CD4-positive, alpha-beta memory T cell (primary cell): Measurements from ENCODE around the gene NFATC3. TPM values are rescaled to one million over a fixed set of nuclear protein-coding genes. Genes with fewer than 3 reads are reported as not detected.

Experiments
- CTCF ChIA-PET: fragments of 350-600 bp; sonication (Branson Sonifier 250); formaldehyde crosslinking; loops from one replicate; lab custom pipeline; 2021; ENCODE audit warnings: inconsistent platforms; ENCODE audit not compliant: partially characterized antibody; lab: Charles Lee
- POLR2A ChIA-PET: fragments of 350-600 bp; sonication (Branson Sonifier 250); formaldehyde crosslinking; loops from one replicate; lab custom pipeline; 2021; ENCODE audit not compliant: partially characterized antibody; lab: Charles Lee
- DNase-seq, 5 donors: peaks; one replicate each; pipeline versions ENCODE4 v3.0.0 to v3.0.0-alpha.2; 2020 to 2022; ENCODE audit warnings: mixed read lengths in 1 of 5
- H3K27ac ChIP-seq: one replicate; pipeline ENCODE4 v1.7.0; 2013; ENCODE audit warnings: low read depth, low read length
- H3K27me3 ChIP-seq: 2 replicates; pipeline ENCODE4 v1.7.0; 2013; ENCODE audit warnings: mild to moderate bottlenecking, low read length, moderate library complexity; ENCODE audit not compliant: insufficient read depth
- H3K36me3 ChIP-seq: 2 replicates; pipeline ENCODE4 v1.7.0; 2013; ENCODE audit warnings: mild to moderate bottlenecking, low read length, moderate library complexity; ENCODE audit not compliant: insufficient read depth
- H3K4me1 ChIP-seq: 2 replicates; pipeline ENCODE4 v1.7.0; 2013; ENCODE audit warnings: mild to moderate bottlenecking, low read length, moderate library complexity; ENCODE audit not compliant: insufficient read depth
- H3K4me3 ChIP-seq, 2 donors: one replicate each; pipeline ENCODE4 v1.7.0; 2013; ENCODE audit warnings: low read length in 2 of 2, mild to moderate bottlenecking in 1 of 2
- H3K9me3 ChIP-seq, 2 donors: one replicate each; pipeline ENCODE4 v1.7.0; 2013; ENCODE audit warnings: low read length in 2 of 2, control low read depth in 1 of 2; ENCODE audit not compliant: control insufficient read depth in 1 of 2
- H3K27ac Mint-ChIP-seq, 7 donors: one replicate each; pipeline ENCODE4 v1.8.0; 2020 to 2021; ENCODE audit warnings: mixed read lengths in 7 of 7, mild to moderate bottlenecking in 6 of 7, inconsistent platforms in 3 of 7, moderate library complexity in 3 of 7
- H3K27me3 Mint-ChIP-seq, 2 donors: one replicate each; pipeline ENCODE4 v1.8.0; 2020 to 2021; ENCODE audit warnings: mixed read lengths in 2 of 2
- H3K36me3 Mint-ChIP-seq, 2 donors: one replicate each; pipeline ENCODE4 v1.8.0; 2020 to 2021; ENCODE audit warnings: mixed read lengths in 2 of 2, inconsistent platforms in 1 of 2, mild to moderate bottlenecking in 1 of 2
- H3K4me1 Mint-ChIP-seq, 4 donors: one replicate each; pipeline ENCODE4 v1.8.0; 2020 to 2021; ENCODE audit warnings: mixed read lengths in 4 of 4, mild to moderate bottlenecking in 1 of 4
- H3K4me3 Mint-ChIP-seq, 8 donors: one replicate each; pipeline ENCODE4 v1.8.0; 2020 to 2021; ENCODE audit warnings: mixed read lengths in 8 of 8, mild to moderate bottlenecking in 7 of 8, moderate library complexity in 6 of 8, inconsistent platforms in 3 of 8
- H3K9me3 Mint-ChIP-seq, 8 donors: one replicate each; pipeline ENCODE4 v1.8.0; 2020 to 2021; ENCODE audit warnings: mixed read lengths in 8 of 8, mild to moderate bottlenecking in 5 of 8, inconsistent platforms in 3 of 8, moderate library complexity in 1 of 8
- intact Hi-C: fragments of 100-400 bp; cut with micrococcal nuclease; formaldehyde crosslinking; loops from one replicate; pipeline ENCODE4 v1.15.1; 2023
- polyA plus RNA-seq, 2 donors: library from polyadenylated mRNA; unstranded; fragments of 300-500 nt; fragmentation: Illumina TruSeq; gene quantifications; one replicate each; pipeline ENCODE4 v1.2.3, GENCODE V29; 2021
- total RNA-seq, 2 experiments: library from RNA; stranded (reverse); gene quantifications; one replicate each; pipeline ENCODE4 v1.2.3, GENCODE V29; 2021

NFATC3 gene
- total and polyA plus RNA-seq, 4 experiments from 2014 or later, result 76.5 to 134 (median 111) TPM

DNA sequence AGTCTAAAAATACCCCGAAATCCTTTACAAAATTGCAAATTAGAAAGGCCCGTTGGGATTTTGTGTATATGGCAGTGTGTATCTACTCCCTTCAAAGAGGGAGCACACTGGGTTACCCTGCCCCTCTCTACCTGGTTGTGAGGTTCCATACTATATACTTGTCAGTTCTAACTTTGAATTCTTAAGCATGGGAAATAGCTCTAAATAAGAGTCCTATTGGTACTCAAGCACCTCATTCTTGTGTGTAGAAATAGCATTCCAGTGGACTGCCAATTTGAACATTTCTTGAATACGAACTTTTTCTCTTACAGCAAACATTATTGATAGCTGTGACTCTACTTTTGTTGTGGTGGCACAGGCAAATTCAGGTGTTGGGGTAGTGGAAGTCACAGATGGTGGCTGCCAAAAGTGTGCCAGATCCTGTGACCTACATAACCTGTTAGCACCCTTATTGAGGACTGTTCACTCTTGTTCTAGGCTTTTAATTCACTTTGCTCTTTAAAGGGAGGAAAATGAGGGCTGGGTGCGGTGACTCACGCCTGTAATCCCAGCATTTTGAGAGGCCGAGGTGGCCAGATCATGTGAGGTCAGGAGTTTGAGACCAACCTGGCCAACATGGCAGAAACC is 134.7 kb downstream of the NFATC3 start:
- Histone ChIP-seq H3K4me1 (peaks cover 3% of the 10 kb centered on the region), H3K36me3 (peaks cover 25% of the 10 kb centered on the region), H3K4me3 (no peak overlapping the region), H3K27me3 (no peaks in the 10 kb centered on the region), H3K9me3 (no peaks in the 10 kb centered on the region), H3K27ac (no peak overlapping the region)
- no peaks in the 10 kb centered on the region for H3K27me3 Mint-ChIP-seq
- peak overlapping the region in 3 of 7 donors; percentile 55 to 87 (median 63) for H3K27ac Mint-ChIP-seq
- intact Hi-C loops, result no loop called here
- H3K4me3 Mint-ChIP-seq, result peak overlapping the region in 1 of 8 donors; percentile 15
- ChIA-PET CTCF (interaction anchor here (0.9 to 1.2 kb wide), 3 partner anchors 10 to 126 kb away, joined by 3 to 4 read pairs (median 3); no protein-coding TSS in a partner anchor), POLR2A (interaction anchor here (0.9 to 1.2 kb wide), 2 partner anchors 8 to 221 kb away, joined by 3 read pairs; partner anchors contain the start of gene DPEP2)
- peaks cover 25 to 47% of the 10 kb centered on the region in 2 donors for H3K36me3 Mint-ChIP-seq
- no peaks in the 10 kb centered on the region for H3K9me3 Mint-ChIP-seq
- DNase-seq, result no peak
- peaks cover 8 to 20% (median 13%) of the 10 kb centered on the region in 4 donors for H3K4me1 Mint-ChIP-seq

- peak overlapping the region in 5 of 7 donors; percentile 43 to 68 (median 57) for H3K27ac Mint-ChIP-seq
- Histone ChIP-seq H3K4me1 (peaks cover 24% of the 10 kb centered on the region), H3K4me3 (no peak overlapping the region), H3K36me3 (peaks cover 21% of the 10 kb centered on the region), H3K27ac (no peak overlapping the region), H3K9me3 (no peaks in the 10 kb centered on the region), H3K27me3 (no peaks in the 10 kb centered on the region)
- DNase-seq, result no peak
- intact Hi-C loops, result no loop called here
- H3K27me3 Mint-ChIP-seq, result no peaks in the 10 kb centered on the region
- H3K9me3 Mint-ChIP-seq, result no peaks in the 10 kb centered on the region
- CTCF ChIA-PET, result interaction anchor here (2.0 kb wide), 1 partner anchor 130 kb away, joined by 4 read pairs; no protein-coding TSS in a partner anchor
- H3K4me3 Mint-ChIP-seq, result no peak overlapping the region
- peaks cover 15 to 52% of the 10 kb centered on the region in 2 donors for H3K36me3 Mint-ChIP-seq
- H3K4me1 Mint-ChIP-seq, result peaks cover 15 to 39% (median 27%) of the 10 kb centered on the region in 4 donors
- POLR2A ChIA-PET, result interaction anchor here (0.7 kb wide), 1 partner anchor 15 kb away, joined by 4 read pairs; no protein-coding TSS in a partner anchor
Observed at GRCh38 chr16:68223072-68223471, 137.9 kb downstream of the NFATC3 start.

GRCh38 chr16:68226116-68226515 is 140.9 kb downstream of the NFATC3 start:
- no peaks in the 10 kb centered on the region for H3K9me3 Mint-ChIP-seq
- H3K4me1 Mint-ChIP-seq, result peaks cover 22 to 41% (median 31%) of the 10 kb centered on the region in 4 donors

DNA sequence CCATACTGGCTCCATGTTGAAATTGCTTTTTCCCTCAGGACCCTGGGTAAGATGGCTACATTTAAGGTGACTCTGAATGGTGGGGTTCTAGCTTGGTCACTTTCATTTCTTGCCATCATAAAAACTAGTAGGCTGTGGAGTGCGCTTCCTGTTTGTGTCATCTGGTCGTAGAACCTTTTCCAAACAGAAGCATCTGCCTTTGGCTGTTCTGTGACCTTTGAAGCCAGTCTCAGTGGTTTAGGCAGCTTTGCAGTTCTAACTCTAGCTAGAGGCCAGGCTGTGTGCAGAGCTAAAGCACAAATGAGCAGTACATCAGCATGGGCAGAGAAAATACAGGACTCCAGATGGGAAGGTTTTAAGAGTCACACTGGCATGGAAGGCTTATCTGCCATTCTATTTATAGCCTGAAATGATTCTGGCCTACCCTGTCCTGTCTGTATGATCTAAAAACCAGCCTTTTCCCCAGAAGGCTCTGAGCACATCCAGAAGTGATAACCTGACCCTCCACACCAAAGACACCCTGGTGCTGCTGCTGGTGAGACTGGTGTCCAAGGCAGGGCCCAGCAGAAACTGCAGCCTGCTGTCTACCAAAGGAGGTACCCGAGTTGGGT is 142.1 kb downstream of the NFATC3 start:
- peaks cover 3 to 46% of the 10 kb centered on the region in 2 donors for H3K36me3 Mint-ChIP-seq
- H3K9me3 Mint-ChIP-seq, result no peaks in the 10 kb centered on the region

More at GRCh38 chr16:68226116-68226515, 140.9 kb downstream of the NFATC3 start:
- H3K4me3 ChIP-seq, result no peak overlapping the region
- intact Hi-C loops, result no loop called here
- DNase-seq, result no peak
- POLR2A ChIA-PET, result interaction anchor here (1.6 to 3.0 kb wide), 2 partner anchors 9 to 10 kb away, joined by 7 to 17 read pairs; partner anchors contain the start of gene ESRP2
- peaks cover 27% of the 10 kb centered on the region for H3K36me3 ChIP-seq
- Mint-ChIP-seq H3K4me3 (no peak overlapping the region), H3K36me3 (peaks cover 5 to 54% of the 10 kb centered on the region in 2 donors), H3K27me3 (no peaks in the 10 kb centered on the region), H3K27ac (peak overlapping the region in 4 of 7 donors; percentile 12 to 86 (median 56))
- no peaks in the 10 kb centered on the region for H3K27me3 ChIP-seq
- no peak overlapping the region for H3K27ac ChIP-seq
- CTCF ChIA-PET, result interaction anchor here (0.7 to 2.0 kb wide), 3 partner anchors 36 to 343 kb away, joined by 3 to 5 read pairs (median 4); no protein-coding TSS in a partner anchor
- H3K4me1 ChIP-seq, result peaks cover 23% of the 10 kb centered on the region
- H3K9me3 ChIP-seq, result no peaks in the 10 kb centered on the region

DNA sequence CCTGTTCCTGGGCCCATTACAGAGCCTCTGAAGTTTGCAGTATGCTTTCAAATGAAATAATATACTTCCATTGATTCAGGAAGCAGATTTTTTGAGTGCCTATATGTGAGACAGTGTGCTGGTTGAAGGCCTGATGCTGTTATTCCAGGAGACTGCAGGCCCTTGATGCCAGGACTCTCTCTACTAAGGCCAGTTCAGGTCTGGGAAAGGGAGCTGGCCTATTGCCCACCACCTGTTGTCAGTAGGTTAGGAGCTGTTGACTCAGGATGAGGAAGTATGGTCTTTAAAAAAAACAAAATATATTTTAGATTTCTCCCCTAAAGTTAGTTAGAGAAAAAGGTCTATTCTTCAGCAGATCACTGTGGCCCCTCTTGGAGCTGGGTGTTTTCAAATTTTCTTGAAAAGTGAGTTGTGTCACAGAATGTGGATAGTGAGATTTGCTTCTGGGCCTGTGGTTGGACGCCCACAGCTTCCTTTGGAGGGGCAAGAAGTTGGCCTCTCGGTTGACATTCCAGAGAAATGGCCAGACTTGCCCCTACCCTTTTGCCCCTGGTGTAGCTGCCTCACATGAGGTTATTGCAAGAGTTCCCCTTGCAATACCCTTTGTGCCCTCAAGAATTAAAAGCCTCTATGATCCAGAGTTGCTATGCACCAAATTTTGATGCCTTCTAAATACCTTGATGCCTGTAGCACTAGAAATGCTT is 142.8 kb downstream of the NFATC3 start:
- intact Hi-C loops, result loop anchor here (2.0 kb wide), 1 partner anchor 411 kb away; no protein-coding TSS in a partner anchor
- H3K27ac ChIP-seq, result no peak overlapping the region
- peak overlapping the region; percentile 31 to 89 (median 68) for H3K27ac Mint-ChIP-seq
- ChIA-PET POLR2A (interaction anchor here (0.9 to 3.0 kb wide), 5 partner anchors 9 to 143 kb away, joined by 3 to 17 read pairs (median 5); partner anchors contain the start of genes ESRP2, NFATC3 and PLA2G15), CTCF (interaction anchor here (0.7 to 2.6 kb wide), 25 partner anchors 9 to 413 kb away, joined by 3 to 19 read pairs (median 4); no protein-coding TSS in a partner anchor)
- H3K36me3 ChIP-seq, result peaks cover 19% of the 10 kb centered on the region
- no peak overlapping the region for H3K4me3 ChIP-seq
- H3K9me3 ChIP-seq, result no peaks in the 10 kb centered on the region
- no peaks in the 10 kb centered on the region for H3K27me3 ChIP-seq
- no peak for DNase-seq
- peaks cover 0 to 41% of the 10 kb centered on the region in 2 donors for H3K36me3 Mint-ChIP-seq
- H3K4me1 Mint-ChIP-seq, result peaks cover 18 to 40% (median 28%) of the 10 kb centered on the region in 4 donors
- no peaks in the 10 kb centered on the region for H3K27me3 Mint-ChIP-seq
- H3K4me3 Mint-ChIP-seq, result peak overlapping the region in 1 of 8 donors; percentile 7
- no peaks in the 10 kb centered on the region for H3K9me3 Mint-ChIP-seq
- H3K4me1 ChIP-seq, result peaks cover 23% of the 10 kb centered on the region

More for the DNA sequence above, 142.1 kb downstream of the NFATC3 start:
- Mint-ChIP-seq H3K4me1 (peaks cover 22 to 41% (median 31%) of the 10 kb centered on the region in 4 donors), H3K27ac (peak overlapping the region; percentile 26 to 89 (median 74)), H3K4me3 (peak overlapping the region in 2 of 8 donors; percentile 15 to 41), H3K27me3 (no peaks in the 10 kb centered on the region)
- Histone ChIP-seq H3K9me3 (no peaks in the 10 kb centered on the region), H3K36me3 (peaks cover 19% of the 10 kb centered on the region), H3K4me3 (no peak overlapping the region), H3K27ac (no peak overlapping the region), H3K27me3 (no peaks in the 10 kb centered on the region), H3K4me1 (peaks cover 23% of the 10 kb centered on the region)
- intact Hi-C loops, result no loop called here
- POLR2A ChIA-PET, result interaction anchor here (0.7 to 3.0 kb wide), 5 partner anchors 8 to 190 kb away, joined by 3 to 17 read pairs (median 6); partner anchors contain the start of gene ESRP2
- CTCF ChIA-PET, result interaction anchor here (0.6 to 2.4 kb wide), 15 partner anchors 11 to 1357 kb away, joined by 3 to 19 read pairs (median 5); no protein-coding TSS in a partner anchor
- no peak for DNase-seq

GRCh38 chr16:68228652-68229051 is 143.5 kb downstream of the NFATC3 start:
- no peaks in the 10 kb centered on the region for H3K9me3 ChIP-seq
- Mint-ChIP-seq H3K9me3 (no peaks in the 10 kb centered on the region), H3K36me3 (peaks cover 0 to 37% of the 10 kb centered on the region in 2 donors), H3K27me3 (no peaks in the 10 kb centered on the region), H3K27ac (peak overlapping the region in 3 of 7 donors; percentile 36 to 70 (median 64)), H3K4me1 (peaks cover 20 to 44% (median 30%) of the 10 kb centered on the region in 4 donors), H3K4me3 (no peak overlapping the region)
- no peak overlapping the region for H3K4me3 ChIP-seq
- peaks cover 23% of the 10 kb centered on the region for H3K4me1 ChIP-seq
- peaks cover 19% of the 10 kb centered on the region for H3K36me3 ChIP-seq
- intact Hi-C loops, result loop anchor here (1.0 to 2.0 kb wide), 6 partner anchors 134 to 412 kb away; no protein-coding TSS in a partner anchor
- H3K27me3 ChIP-seq, result no peaks in the 10 kb centered on the region
- H3K27ac ChIP-seq, result no peak overlapping the region
- ChIA-PET POLR2A (interaction anchor here (0.6 to 3.0 kb wide), 6 partner anchors 8 to 144 kb away, joined by 3 to 17 read pairs (median 5); partner anchors contain the start of genes ESRP2, NFATC3 and PLA2G15), CTCF (interaction anchor here (0.7 to 2.6 kb wide), 25 partner anchors 8 to 414 kb away, joined by 3 to 19 read pairs (median 4); no protein-coding TSS in a partner anchor)
- no peak for DNase-seq
